MG63 (cell line): ENCODE results near the gene LRIG3. TPM values are rescaled to one million over a fixed set of nuclear protein-coding genes. Genes with fewer than 3 reads are reported as not detected.
"Not testable (repeated sequence)": the region's sequence is repeated elsewhere in the genome, so short reads cannot be mapped to it uniquely, and the experiment has no call there.

ENCODE experiments used
- DNase-seq: peaks from one replicate; pipeline ENCODE4 v3.0.0-alpha.2; 2020
- H3K27me3 ChIP-seq: fragments of 250-450 bp; sonication (Bioruptor Pico); 2 replicates; pipeline ENCODE4 v1.5.1; 2020; ENCODE audit warnings: mild to moderate bottlenecking, moderate library complexity
- H3K36me3 ChIP-seq: fragments of 250-450 bp; sonication (Bioruptor Pico); 2 replicates; pipeline ENCODE4 v1.5.1; 2020; ENCODE audit warnings: mild to moderate bottlenecking, moderate library complexity
- H3K4me3 ChIP-seq: fragments of 250-450 bp; sonication (Bioruptor Pico); 2 replicates; pipeline ENCODE4 v1.5.1; 2020; ENCODE audit warnings: mild to moderate bottlenecking, moderate library complexity
- H3K9me3 ChIP-seq: fragments of 250-450 bp; sonication (Bioruptor Pico); 2 replicates; pipeline ENCODE4 v1.5.1; 2020; ENCODE audit warnings: mild to moderate bottlenecking, moderate library complexity
- total RNA-seq: library from RNA; depleted of rRNA; stranded (reverse); fragments of >200 nt; shearing (Covaris generic); gene quantifications from 2 replicates; pipeline ENCODE4 v1.2.3, GENCODE V29; 2014; ENCODE audit warnings: low replicate concordance

LRIG3 gene
- total RNA-seq, 1 experiment from 2014 or later, result 20.9 TPM

GRCh38 chr12:58857206-58857605 is 63.1 kb downstream of the LRIG3 start:
- H3K36me3 ChIP-seq, H3K4me3 ChIP-seq, DNase-seq, H3K27me3 ChIP-seq, H3K9me3 ChIP-seq: not testable (repeated sequence)

DNA sequence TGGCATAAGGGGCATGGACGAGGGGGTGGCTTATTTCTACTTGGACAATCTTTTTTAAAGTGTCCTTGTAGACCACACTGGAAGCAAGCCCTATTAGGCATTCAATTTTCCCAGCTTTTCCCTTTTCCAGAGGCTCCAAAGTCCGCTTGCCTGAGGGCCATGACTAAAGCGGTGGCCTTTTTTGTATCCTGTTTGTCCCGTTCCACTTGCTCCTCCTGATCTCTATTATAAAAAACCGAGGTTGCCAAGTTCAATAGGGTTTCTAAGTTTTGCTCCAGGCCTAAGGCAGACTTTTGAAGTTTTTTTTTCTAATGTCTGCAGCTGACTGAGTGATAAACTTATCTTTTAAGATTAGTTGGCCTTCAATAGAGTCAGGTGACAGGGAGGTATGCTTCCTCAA is 64.7 kb downstream of the LRIG3 start:
- H3K4me3 ChIP-seq, DNase-seq, H3K36me3 ChIP-seq, H3K27me3 ChIP-seq, H3K9me3 ChIP-seq: not testable (repeated sequence)

GRCh38 chr12:58850826-58851225 is 69.5 kb downstream of the LRIG3 start:
- no peaks in the 10 kb centered on the region for H3K9me3 ChIP-seq
- no peaks in the 10 kb centered on the region; the same call in 1 of the 2 replicates for H3K36me3 ChIP-seq
- H3K4me3 ChIP-seq, result no peak overlapping the region
- no peak for DNase-seq
- no peaks in the 10 kb centered on the region for H3K27me3 ChIP-seq

GRCh38 chr12:58847901-58848600 is 72.3 kb downstream of the LRIG3 start:
- DNase-seq, result no peak
- no peaks in the 10 kb centered on the region for H3K27me3 ChIP-seq
- no peaks in the 10 kb centered on the region for H3K9me3 ChIP-seq
- H3K4me3 ChIP-seq, result no peak overlapping the region
- no peaks in the 10 kb centered on the region for H3K36me3 ChIP-seq

- H3K9me3 ChIP-seq, result no peaks in the 10 kb centered on the region
- H3K36me3 ChIP-seq, result no peaks in the 10 kb centered on the region
- no peak overlapping the region for H3K4me3 ChIP-seq
- no peaks in the 10 kb centered on the region for H3K27me3 ChIP-seq
- DNase-seq, result no peak
These were observed 76.1 kb downstream of the LRIG3 start for GRCh38 chr12:58844161-58844560.

DNA sequence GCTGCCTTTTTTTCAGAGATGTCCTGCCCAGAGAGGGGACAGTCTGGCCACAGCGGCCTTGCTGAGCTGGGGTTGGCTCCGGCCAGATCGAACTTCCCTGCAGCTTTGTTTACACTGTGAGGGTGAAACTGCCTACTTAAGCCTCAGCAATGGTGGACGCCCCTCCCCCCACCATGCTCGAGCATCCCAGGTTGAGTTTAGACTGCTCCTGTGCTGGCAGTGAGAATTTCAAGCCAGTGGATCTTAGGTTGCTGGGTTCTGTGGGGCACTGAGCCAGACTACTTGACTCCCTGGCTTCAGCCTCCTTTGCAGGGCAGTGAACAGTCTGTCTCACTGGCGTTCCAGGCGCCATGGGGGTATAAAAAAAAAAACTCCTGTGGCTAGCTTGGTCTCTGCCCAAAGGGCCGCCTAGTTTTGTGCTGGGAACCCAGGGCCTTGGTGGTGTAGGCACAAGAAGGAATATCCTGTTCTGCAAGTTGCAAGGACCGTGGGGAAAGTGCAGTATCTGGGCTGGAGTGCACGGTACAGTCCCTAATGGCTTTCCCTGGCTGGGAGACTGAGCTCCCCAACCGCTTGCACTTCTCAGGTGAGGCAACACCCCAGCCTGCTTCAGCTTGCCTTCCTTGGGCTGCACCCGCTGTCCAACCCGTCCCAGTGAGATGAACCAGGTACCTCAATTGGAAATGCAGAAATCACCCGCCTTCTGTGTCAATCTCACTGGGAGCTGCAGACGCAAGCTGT is 79.1 kb downstream of the LRIG3 start:
- Histone ChIP-seq H3K36me3 (no peaks in the 10 kb centered on the region), H3K4me3 (no peak overlapping the region), H3K27me3 (no peaks in the 10 kb centered on the region), H3K9me3 (peaks cover 6% of the 10 kb centered on the region; the same call in 1 of the 2 replicates)
- DNase-seq, result no peak

- no peak for DNase-seq
- peaks cover 7% of the 10 kb centered on the region; the same call in 1 of the 2 replicates for H3K9me3 ChIP-seq
- H3K27me3 ChIP-seq, result no peaks in the 10 kb centered on the region
- no peaks in the 10 kb centered on the region for H3K36me3 ChIP-seq
- H3K4me3 ChIP-seq, result no peak overlapping the region
These were observed 86.5 kb downstream of the LRIG3 start for GRCh38 chr12:58833853-58834252.

DNA sequence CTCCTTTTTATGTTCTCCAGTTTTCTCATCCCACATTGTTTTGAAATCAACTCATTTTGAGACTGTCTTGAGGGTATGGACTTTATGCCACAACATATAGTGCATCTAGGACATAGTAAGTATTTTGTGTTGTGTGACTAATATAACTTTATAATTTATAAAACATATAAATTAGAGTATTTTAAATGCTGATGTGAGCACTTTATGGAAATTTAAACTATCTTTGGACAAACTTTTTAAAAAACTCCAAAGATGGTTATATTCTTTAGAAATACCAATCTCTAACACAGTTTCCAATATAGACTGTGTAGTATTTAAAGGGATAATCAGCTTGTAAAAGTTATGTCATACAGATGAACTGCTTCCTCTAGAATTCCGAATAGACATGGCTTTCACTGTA is 87.4 kb downstream of the LRIG3 start:
- Histone ChIP-seq H3K27me3 (no peaks in the 10 kb centered on the region), H3K36me3 (no peaks in the 10 kb centered on the region), H3K4me3 (no peak overlapping the region), H3K9me3 (peaks cover 7% of the 10 kb centered on the region; the same call in 1 of the 2 replicates)
- DNase-seq, result no peak
